HG03095 (cell line): ENCODE data around the gene OSMR.
"Not testable (repeated sequence)": the region's sequence is repeated elsewhere in the genome, so short reads cannot be mapped to it uniquely, and the experiment has no call there.

Experiments
- ATAC-seq: cut with Tn5 transposase; IDR thresholded peaks from one replicate; pipeline ENCODE4 v1.9.1; 2021; ENCODE audit warnings: moderate library complexity; ENCODE audit not compliant: unreplicated experiment

Gene OSMR

GRCh38 chr5:38830521-38831051 is 15.2 kb upstream of the OSMR start:
- no peak for ATAC-seq

- no peak for ATAC-seq
Observed at GRCh38 chr5:38831117-38831516, 14.7 kb upstream of the OSMR start.

- no peak for ATAC-seq
Observed at GRCh38 chr5:38831909-38832308, 13.9 kb upstream of the OSMR start.

- no peak for ATAC-seq
Observed at GRCh38 chr5:38832810-38833209, 13.0 kb upstream of the OSMR start.

- no peak for ATAC-seq
Observed at GRCh38 chr5:38835887-38836286, 9.9 kb upstream of the OSMR start.

- no peak for ATAC-seq
Observed at GRCh38 chr5:38837416-38837815, 8.4 kb upstream of the OSMR start.

- no peak for ATAC-seq
Observed at GRCh38 chr5:38837932-38838331, 7.9 kb upstream of the OSMR start.

GRCh38 chr5:38843665-38844064 is 2.1 kb upstream of the OSMR start:
- no peak for ATAC-seq

- no peak for ATAC-seq
Observed at GRCh38 chr5:38846379-38847011, 683 bp downstream of the OSMR start.

GRCh38 chr5:38847559-38848347 is 1.9 kb downstream of the OSMR start:
- no peak for ATAC-seq

- ATAC-seq: no peak
Observed at GRCh38 chr5:38848637-38849036, 2.8 kb downstream of the OSMR start.

- not testable (repeated sequence) for ATAC-seq
Observed at GRCh38 chr5:38851640-38852039, 5.8 kb downstream of the OSMR start.

GRCh38 chr5:38853753-38854470 is 8.1 kb downstream of the OSMR start:
- ATAC-seq: no peak

GRCh38 chr5:38854907-38855306 is 9.1 kb downstream of the OSMR start:
- no peak for ATAC-seq

GRCh38 chr5:38856660-38857059 is 10.8 kb downstream of the OSMR start:
- ATAC-seq: no peak

- ATAC-seq: no peak
Observed at GRCh38 chr5:38858839-38859238, 13.0 kb downstream of the OSMR start.

GRCh38 chr5:38861986-38862770 is 16.4 kb downstream of the OSMR start:
- ATAC-seq: not testable (repeated sequence)

GRCh38 chr5:38866362-38867031 is 20.7 kb downstream of the OSMR start:
- no peak for ATAC-seq

- no peak for ATAC-seq
Observed at GRCh38 chr5:38867032-38867398, 21.2 kb downstream of the OSMR start.

- no peak for ATAC-seq
Observed at GRCh38 chr5:38867416-38867815, 21.6 kb downstream of the OSMR start.
